Measurements from ENCODE around the gene HSD11B2.

The HSD11B2 gene

DNA sequence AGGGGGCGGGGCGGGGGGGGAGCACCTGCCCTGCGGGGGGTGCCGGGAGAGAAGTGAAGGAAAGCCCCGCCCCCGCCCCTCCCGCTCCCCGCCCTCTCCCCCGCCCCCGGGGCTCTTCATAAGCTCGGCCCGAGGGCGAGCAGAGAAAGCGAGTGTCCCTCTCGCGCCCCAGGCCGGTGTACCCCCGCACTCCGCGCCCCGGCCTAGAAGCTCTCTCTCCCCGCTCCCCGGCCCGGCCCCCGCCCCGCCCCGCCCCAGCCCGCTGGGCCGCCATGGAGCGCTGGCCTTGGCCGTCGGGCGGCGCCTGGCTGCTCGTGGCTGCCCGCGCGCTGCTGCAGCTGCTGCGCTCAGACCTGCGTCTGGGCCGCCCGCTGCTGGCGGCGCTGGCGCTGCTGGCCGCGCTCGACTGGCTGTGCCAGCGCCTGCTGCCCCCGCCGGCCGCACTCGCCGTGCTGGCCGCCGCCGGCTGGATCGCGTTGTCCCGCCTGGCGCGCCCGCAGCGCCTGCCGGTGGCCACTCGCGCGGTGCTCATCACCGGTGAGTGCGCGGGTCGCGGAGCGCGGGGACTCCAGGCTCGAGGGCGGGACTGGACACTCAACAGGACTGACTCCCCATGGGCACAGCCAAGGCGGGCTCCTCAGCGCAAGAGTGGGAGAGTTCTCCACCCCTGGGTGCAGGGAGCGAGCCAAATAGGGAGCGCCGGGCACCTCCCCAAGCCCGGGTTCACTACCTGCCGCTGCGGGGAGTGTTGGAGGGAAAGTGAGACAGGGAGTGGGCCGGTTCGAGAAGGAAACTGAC lies at the start of gene HSD11B2:
TSS of gene HSD11B2 (plus strand) at position 145 of the 798 bp plus-strand sequence. CDS start at position 273, 128 bp downstream.
- Histone ChIP-seq H3K27ac (no peak within 1 kb of the TSS), H3K4me1 (peaks cover 24% of the 10 kb centered on the region), H3K4me2 (peak within 1 kb of the TSS; percentile 71), H3K9me3 (no peaks in the 10 kb centered on the region), H4K20me1 (peaks cover 49% of the 10 kb centered on the region), H3K9ac (no peak within 1 kb of the TSS), H3K36me3 (no peaks in the 10 kb centered on the region), H3K27me3 (peaks cover 66% of the 10 kb centered on the region), H3K4me3 (peak within 1 kb of the TSS; percentile 61)
- TF ChIP-seq Cebpa-rat (IDR thresholded peaks at IDR 0.05) = no peak

DNA sequence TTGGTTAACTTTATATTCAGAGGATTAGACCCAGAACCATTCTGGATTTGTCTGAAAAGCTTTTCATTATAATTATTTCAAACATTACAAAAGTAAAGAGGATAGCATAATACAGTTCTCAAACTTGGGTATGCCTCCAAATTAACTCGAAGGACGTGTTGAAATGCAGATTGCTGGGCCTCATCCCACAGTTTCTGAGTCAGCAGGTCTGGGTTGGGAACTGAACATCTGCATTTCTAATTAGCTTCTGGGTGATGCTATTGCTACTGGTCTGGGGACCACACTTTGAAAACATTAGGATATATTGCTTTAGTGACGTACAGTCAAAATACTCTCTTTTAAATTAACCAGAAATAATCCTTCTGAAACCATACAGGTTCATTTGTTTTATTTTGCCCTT lies 47.6 kb upstream of the HSD11B2 start:
- Histone ChIP-seq H3K4me3 (no peak overlapping the region), H4K20me1 (no peaks in the 10 kb centered on the region), H3K4me1 (no peaks in the 10 kb centered on the region), H3K27me3 (no peaks in the 10 kb centered on the region), H3K36me3 (no peaks in the 10 kb centered on the region), H3K4me2 (no peak overlapping the region), H3K9ac (no peak overlapping the region), H3K27ac (no peak overlapping the region), H3K9me3 (no peaks in the 10 kb centered on the region)
- TF ChIP-seq Cebpa-rat (IDR thresholded peaks at IDR 0.05) = no peak

DNA sequence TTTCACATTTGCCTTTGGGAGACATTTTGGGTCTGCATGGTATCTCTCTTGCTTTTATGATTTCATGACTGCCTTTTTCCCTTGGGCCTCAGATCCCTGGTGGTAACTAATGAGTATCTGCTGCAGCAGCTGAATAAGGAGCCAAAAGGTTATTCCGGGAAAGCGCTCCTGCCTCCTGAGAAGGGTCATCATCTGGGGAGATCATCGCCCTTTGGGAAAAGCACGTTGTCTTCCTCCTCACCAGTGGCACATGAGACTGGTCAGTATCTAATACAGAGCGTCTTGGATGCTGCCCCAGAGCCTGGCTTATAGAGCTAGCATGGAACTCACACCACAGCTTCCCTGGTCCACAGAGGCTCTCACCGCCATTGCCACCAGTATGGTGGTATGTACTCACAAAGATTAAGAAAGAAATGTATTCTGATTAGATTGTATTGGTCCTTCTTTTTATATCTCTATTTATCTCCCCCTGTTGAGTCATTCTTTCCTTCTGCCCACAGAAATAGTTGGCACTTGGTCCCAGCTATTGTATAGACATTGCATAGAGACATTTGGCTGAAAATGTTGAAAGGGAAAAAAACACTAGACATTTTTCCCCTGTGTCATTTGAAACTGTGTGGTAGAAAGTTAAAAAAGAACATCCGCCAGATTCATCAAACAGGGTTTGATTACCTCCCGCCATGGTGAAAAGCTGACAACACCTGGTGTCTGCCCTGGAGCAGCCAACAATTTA lies 46.0 kb upstream of the HSD11B2 start:
- no peaks in the 10 kb centered on the region for H3K36me3 ChIP-seq
- H3K4me2 ChIP-seq = no peak overlapping the region
- no peaks in the 10 kb centered on the region for H3K9me3 ChIP-seq
- H3K27ac ChIP-seq = no peak overlapping the region
- no peaks in the 10 kb centered on the region for H4K20me1 ChIP-seq
- H3K9ac ChIP-seq = no peak overlapping the region
- no peaks in the 10 kb centered on the region for H3K27me3 ChIP-seq
- H3K4me3 ChIP-seq = no peak overlapping the region
- no peak for TF ChIP-seq Cebpa-rat (IDR thresholded peaks at IDR 0.05)
- peaks cover 5% of the 10 kb centered on the region; the same call in 1 of the 2 replicates for H3K4me1 ChIP-seq

DNA sequence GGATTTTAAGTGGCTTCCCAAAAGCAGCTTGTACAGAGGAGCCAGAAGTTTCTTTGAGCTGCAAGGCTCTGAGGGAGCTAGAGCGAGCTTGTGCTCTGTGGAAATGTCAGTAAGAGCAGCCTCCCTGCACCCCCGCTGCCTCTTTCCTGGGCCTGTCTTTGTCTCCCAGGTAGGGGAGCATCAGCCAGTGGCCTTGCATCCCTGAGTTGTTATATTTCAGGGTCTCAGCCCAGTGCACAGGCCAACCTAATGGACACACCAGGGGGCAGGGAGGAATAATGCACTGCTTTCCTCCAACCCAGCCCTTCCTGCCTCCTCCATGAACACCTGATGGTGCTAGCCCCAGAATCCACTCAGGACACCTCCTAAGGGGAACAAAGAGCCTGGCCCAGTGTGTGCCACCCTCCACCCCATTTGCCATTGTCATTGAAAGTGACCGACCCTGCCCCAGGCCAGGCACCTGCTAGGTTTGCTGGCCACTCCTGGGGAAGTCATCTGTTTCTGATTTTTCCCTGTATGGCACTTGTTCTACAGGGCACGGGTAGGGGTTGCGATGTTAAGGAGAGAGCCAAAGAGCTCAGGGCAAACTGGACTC lies 44.0 kb upstream of the HSD11B2 start:
- Histone ChIP-seq H3K4me3 (no peak overlapping the region), H3K36me3 (no peaks in the 10 kb centered on the region), H3K9ac (no peak overlapping the region), H3K27ac (no peak overlapping the region), H4K20me1 (no peaks in the 10 kb centered on the region), H3K4me2 (no peak overlapping the region), H3K4me1 (peaks cover 15% of the 10 kb centered on the region; the same call in 1 of the 2 replicates), H3K9me3 (no peaks in the 10 kb centered on the region), H3K27me3 (peaks cover 14% of the 10 kb centered on the region)
- no peak for TF ChIP-seq Cebpa-rat (IDR thresholded peaks at IDR 0.05)

DNA sequence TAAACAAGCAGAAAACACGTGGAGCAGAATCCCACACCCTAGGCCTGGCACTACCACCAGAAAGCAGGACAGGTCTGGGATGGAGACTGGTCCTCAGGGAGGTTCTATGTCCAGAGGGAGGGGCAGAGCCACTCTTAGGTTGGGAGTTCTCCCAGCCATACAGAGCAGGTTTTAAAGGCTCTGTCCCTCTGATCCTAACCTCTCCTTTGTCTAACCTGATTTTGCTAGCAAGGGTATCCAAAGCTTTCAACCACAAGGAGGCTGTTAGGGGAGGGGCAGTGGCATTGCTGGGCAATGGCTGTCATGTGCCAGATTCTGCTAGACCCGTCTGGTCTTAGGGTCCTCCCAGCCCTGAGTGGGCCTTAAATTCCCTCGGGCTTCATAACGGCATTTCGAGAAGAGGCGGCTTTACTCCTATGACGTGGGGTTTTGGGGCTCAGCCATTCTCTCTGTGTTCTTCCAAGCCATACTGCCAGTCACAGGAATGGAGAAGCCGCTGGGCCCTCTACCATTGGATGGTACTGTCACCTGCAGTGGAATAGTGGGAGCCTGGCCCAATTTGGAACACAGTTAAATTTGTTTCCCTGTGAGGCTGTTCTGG lies 43.3 kb upstream of the HSD11B2 start:
- Histone ChIP-seq H3K4me1 (peaks cover 15% of the 10 kb centered on the region; the same call in 1 of the 2 replicates), H3K27me3 (peaks cover 20% of the 10 kb centered on the region), H3K27ac (no peak overlapping the region), H3K4me2 (no peak overlapping the region), H3K4me3 (no peak overlapping the region), H4K20me1 (no peaks in the 10 kb centered on the region), H3K9ac (no peak overlapping the region), H3K9me3 (no peaks in the 10 kb centered on the region), H3K36me3 (no peaks in the 10 kb centered on the region)
- TF ChIP-seq Cebpa-rat (IDR thresholded peaks at IDR 0.05) = no peak

DNA sequence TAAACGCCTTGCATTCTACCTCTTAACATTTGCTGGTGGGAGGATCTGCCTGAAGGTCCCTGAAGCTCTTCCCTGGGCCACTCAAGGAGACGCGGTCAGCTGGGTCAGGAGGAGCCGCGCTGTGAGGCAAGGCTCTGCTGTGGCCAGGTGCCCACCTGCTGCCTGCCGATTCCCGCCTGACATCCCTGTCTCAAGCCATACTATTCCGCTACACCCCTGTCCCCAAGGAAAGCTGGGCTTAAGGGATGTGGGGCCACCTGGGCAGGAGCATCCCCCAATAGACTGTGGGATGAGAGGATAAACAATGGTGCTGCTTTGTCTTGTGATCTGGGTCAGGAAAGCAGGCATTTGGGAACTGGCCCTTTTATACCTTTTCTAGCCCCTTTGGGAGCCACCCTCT lies 42.7 kb upstream of the HSD11B2 start:
- Histone ChIP-seq H3K9me3 (no peaks in the 10 kb centered on the region), H3K4me3 (no peak overlapping the region), H4K20me1 (0 out of 2 replicates have a peak, but pooled peaks cover 5% of the 10 kb centered on the region), H3K27ac (no peak overlapping the region), H3K4me1 (peaks cover 15% of the 10 kb centered on the region; the same call in 1 of the 2 replicates), H3K36me3 (no peaks in the 10 kb centered on the region), H3K27me3 (peaks cover 26% of the 10 kb centered on the region), H3K9ac (no peak overlapping the region), H3K4me2 (no peak overlapping the region)
- no peak for TF ChIP-seq Cebpa-rat (IDR thresholded peaks at IDR 0.05)

DNA sequence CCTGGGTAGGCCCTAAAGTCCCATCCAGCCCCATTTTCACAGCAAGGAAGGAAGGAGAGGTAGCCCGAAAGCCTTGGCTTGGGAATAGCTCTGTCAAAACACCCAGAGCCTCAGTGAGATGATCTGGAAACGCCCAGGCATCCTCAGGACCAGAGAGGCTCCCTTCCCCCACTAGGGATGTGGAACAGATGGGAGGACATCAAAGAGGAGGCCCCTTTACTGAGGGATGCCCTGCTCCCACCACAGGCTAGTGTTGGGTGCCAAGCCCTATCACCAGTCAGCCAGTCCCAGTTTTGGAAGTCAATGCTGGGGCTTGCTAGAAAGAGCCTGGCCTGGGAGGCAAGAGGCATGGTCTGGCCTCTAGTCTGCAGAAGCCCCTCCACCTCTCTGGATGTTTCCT lies 42.3 kb upstream of the HSD11B2 start:
- Histone ChIP-seq H3K36me3 (no peaks in the 10 kb centered on the region), H3K27ac (no peak overlapping the region), H3K9ac (no peak overlapping the region), H3K4me2 (no peak overlapping the region), H4K20me1 (peaks cover 7% of the 10 kb centered on the region), H3K4me3 (no peak overlapping the region), H3K4me1 (peaks cover 16% of the 10 kb centered on the region; the same call in 1 of the 2 replicates), H3K27me3 (peaks cover 30% of the 10 kb centered on the region), H3K9me3 (no peaks in the 10 kb centered on the region)
- no peak for TF ChIP-seq Cebpa-rat (IDR thresholded peaks at IDR 0.05)

DNA sequence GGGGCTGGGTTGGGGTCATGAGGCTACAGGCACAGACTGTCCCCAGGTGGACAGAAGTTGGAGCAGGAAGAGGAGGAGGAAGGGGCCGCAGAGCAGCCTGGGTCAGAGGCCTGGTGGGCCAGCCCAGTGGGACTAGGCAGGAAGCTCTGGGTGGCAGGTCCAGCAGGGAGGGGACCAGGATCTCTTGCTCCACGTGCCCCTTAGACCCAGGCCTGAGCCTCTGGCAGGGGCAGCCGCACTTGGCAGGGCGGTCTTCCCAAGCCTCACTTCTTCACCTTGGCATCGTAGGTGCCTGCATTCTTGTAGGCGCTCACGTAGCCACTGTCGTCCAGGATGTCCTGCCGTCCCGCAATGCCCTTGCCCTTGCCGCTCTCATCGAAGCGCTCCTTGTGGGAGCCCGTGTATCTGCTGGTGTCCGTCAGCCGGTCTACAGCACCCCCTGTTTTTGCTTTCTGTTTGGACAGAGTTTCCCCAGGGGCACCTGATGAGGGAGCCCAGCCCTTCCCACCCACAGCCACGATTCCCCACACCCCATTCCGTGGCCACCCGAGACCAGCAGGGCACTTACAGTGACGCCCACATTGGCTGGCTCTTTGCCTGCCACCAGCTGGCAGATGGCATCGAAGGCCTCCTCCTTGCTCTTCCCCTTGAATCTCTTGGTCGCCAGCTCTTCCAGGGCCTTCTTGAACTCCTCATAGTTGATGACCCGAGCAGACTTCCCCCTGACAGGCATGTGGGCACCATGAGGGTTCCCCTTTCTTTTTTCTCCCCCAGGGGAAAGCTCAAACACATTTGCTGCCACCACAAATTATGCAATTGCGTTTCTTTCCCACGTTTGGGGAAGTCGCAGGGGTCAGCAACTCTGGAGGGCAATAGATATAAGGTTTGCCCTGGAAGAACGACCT lies 40.8 kb upstream of the HSD11B2 start:
- no peaks in the 10 kb centered on the region for H3K9me3 ChIP-seq
- peaks cover 22% of the 10 kb centered on the region for H4K20me1 ChIP-seq
- peaks cover 31% of the 10 kb centered on the region for H3K4me1 ChIP-seq
- no peak overlapping the region for H3K4me3 ChIP-seq
- H3K27me3 ChIP-seq = peaks cover 46% of the 10 kb centered on the region
- H3K36me3 ChIP-seq = no peaks in the 10 kb centered on the region
- TF ChIP-seq Cebpa-rat (IDR thresholded peaks at IDR 0.05) = no peak
- H3K4me2 ChIP-seq = peak overlapping the region; percentile 21
- no peak overlapping the region for H3K27ac ChIP-seq
- H3K9ac ChIP-seq = no peak overlapping the region

All from BLaER1 (cell line).